GM19397 (cell line): ENCODE data around the gene BMPR1A.
A peak's percentile ranks its signal among the peaks of the same experiment; 100 is the strongest.
"Not testable (repeated sequence)": the region's sequence is repeated elsewhere in the genome, so short reads cannot be mapped to it uniquely, and the experiment has no call there.

Source experiments
- ATAC-seq: cut with Tn5 transposase; IDR thresholded peaks from one replicate; pipeline ENCODE4 v1.9.1; 2021; ENCODE audit warnings: mild to moderate bottlenecking, moderate library complexity; ENCODE audit not compliant: unreplicated experiment

Gene BMPR1A

DNA sequence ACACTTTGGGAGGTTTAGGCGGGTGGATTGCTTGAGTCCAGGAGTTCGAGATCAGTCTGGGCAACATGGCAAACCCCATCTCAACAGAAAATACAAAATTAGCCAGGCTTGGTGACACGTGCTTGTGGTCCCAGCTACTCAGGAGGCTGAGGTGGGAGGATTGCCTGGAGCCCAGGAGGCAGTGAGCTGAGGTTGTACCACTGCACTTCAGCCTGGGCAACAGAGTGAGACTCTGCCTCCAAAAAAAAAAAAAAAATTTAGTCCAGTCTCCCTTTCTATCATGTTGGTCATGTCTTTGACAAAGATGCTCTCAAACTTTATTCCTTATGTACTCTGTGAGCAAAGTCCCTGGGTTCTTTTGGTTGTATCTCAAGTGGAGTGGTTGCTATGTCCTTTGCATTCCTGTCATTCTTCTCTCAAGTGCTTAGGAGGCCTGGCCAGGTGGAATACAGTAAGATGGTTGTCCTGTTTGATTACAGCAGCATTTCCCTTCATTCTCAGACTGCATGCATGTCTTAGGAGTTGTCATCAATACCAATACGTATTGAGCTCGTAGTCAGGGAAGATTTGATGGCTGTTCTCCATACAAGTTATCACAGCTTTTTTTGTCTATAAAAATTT, 115.3 kb downstream of the BMPR1A start:
- no peak for ATAC-seq

DNA sequence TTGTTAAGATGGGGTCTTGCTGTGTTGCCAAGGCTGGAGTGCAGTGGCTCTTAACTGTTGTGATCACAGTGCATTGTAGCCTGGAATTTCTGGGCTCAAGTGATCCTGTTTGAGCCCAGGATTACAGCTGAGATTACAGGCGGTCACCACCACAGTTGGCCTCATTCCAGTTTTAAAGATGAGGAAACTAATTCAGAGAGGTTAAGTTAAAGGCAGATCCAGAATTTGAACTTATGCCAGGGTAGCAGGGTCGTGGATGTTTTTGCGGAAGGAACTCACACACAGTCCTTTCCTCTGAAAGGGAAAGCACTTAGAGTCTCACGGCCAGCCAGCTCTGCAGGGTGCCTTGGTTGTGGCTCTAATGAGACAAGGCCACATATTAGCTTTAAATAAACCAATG, 116.3 kb downstream of the BMPR1A start:
- no peak for ATAC-seq

DNA sequence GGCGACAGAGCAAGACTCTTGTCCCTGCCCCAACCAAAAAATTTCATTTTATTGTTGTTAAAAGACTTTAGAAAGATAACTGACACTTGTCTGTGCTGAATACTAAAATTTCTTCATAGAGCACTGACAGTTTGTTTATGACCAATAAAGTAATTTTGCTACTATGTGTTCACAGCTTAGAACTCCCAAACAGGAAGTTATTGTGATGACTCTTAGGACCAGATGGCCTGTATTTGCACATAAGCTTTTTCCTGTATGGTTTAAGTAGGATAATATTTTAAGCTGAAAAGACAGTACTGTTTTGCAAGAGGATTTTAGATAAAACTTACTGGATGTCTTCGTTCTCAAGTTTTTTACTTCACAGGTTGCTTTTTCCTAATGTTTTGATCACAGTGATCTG, 120.3 kb downstream of the BMPR1A start:
- no peak for ATAC-seq

DNA sequence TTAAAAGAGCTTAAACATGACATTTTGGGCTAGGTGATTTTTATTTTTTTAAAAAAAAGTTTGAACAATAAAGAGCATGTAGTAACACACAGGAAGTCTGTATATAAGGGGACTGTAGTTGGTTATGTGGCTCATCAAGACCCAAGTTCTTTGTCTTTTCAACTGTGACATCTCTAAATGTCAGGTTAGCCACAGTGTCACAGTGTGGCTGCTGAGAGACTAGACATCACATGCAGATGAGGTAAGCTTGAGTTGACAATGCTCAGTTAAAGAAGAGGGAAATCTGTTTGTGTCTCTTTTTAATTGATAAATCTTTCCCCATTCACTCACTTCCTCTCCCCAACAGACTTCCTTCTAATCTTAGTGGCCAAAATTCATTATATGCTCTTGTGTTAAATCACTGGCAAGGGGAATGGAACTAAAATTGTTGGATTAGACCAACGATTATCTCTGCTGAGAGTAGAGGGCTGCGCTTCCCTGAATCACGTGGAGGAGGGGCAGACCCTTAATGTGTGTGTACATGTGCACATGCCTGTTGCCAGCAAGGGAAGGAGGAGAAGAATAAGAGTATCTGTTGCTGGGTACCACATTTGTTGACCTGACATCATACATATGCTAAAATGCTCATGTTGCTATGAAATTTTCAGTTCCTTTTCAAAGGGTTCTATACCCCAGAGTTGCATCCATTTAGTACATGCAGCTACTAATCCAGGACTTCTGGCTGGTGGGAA, 122.7 kb downstream of the BMPR1A start:
- peak; percentile 61 for ATAC-seq

DNA sequence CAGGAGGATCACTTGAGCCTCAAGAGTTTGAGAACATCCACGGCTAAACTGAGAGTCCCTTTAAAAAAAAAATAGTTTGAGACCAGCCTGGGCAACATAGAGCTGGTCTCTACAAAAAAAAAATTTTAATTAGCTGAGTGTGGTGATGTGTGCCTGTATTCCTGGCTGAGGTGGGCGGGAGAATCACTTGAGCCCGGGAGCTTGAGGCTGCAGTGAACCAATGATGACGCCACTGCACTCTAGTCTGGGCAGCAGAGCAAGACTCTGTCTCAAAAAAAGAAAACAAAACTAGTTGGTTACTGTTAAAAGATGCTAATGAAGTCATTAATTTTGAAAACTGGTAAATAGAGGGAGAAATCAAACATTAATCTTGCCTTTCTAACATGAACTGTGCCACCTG, 124.6 kb downstream of the BMPR1A start:
- no peak for ATAC-seq

DNA sequence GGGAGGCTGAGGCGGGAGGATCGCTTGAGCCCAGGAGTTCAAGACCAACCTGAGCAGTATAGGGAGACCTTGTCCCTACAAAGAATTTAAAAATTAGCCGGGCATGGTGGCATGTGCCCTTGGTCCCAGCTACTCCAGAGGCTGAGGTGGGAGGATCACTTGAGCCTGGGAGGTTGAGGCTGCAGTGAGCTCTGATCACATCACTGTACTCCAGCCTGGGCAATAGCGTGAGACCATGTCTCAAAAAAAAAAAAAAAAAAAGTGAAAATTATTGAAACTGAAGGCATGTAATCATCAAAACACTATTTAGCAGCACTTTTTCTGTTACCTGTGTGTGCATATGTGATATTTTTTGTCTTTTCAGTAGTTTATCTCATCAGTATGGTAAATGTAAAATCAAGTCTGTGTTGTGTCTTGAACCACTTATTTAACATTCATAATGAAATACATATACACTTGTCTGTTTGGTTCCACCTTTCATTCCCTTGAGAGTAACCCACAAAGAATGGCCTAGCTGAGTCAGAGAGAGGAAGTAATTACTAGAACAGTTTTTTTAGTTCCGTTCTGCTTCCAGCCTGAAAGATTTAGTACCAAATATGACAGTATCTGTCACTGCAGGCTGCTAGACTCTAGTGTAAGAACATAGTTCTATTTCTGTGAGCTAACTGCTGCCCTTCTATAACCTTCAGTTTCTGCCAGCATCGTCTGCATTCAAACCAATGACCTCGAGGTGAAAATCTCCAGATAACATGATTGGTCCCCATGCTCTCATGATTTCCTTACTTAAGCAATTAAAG, 132.4 kb downstream of the BMPR1A start:
- ATAC-seq, result peak; percentile 98

DNA sequence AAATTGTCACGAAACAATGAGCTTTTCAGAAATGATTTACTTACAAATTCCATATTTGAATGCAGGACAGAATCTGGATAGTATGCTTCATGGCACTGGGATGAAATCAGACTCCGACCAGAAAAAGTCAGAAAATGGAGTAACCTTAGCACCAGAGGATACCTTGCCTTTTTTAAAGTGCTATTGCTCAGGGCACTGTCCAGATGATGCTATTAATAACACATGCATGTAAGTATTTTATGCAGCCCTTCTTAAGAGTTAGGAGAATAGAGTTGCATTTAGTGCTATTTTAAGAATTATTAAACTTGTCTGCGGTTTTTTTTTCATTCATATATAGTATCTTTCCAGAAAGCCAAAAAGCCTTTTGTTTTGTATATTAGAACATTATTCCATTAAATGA, 133.6 kb downstream of the BMPR1A start:
- ATAC-seq, result no peak

DNA sequence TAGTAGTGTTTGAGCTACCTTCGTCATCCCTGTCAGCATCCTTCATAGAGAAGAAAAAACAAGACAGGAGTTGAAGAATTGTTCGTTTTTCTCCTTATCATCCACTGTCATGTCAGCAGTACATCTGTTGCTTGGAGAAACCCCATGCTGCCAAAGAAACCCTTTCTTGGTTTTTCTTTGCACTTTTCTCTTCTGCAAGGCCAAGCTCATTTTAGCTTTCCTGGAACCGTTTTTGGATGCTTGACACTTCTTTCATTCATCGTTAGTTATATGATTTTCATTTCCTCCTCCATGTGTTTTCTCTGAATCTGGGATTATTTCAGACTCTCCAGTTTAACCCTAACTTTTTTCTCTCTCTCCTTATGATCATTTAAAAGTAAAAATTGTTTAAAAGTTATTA, 142.1 kb downstream of the BMPR1A start:
- no peak for ATAC-seq

DNA sequence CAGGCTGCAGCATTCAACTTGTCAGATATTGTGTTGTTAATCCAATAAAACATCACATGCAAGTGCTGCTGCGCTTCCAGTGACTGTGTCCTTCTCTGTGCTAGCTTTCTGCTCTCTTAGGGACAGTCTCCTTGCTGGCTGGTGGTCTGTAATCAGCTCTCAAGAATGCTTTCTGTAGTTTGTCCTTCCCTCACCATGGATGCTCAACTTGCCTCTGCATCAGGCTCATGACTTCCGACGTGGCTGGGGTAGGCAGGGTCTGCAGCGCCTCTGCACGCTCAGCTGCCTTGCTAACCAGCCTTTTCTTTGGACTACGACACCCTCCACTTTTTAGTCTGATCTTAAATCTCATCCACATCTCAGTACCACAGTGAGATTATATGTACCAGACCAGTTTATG, 142.7 kb downstream of the BMPR1A start:
- ATAC-seq, result no peak

DNA sequence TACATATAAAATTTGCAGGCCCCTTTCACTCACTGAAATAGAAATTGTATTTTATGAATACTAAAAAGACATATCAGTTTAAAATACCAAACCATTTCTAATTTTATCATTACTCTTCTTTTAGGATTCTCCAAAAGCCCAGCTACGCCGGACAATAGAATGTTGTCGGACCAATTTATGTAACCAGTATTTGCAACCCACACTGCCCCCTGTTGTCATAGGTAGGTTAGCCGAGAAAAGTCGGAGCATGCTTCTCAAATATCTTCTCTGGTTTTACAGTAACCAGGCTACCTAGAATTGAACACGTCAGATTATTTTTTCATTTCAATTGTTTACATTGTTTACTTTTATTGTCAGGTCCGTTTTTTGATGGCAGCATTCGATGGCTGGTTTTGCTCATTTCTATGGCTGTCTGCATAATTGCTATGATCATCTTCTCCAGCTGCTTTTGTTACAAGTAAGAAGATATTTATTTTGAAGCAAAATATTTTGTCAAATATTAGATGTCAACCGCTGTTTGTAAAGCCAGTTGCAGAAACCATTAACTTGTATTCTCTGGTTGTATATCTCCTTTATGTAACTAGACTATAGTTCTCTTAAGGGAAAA, 143.4 kb downstream of the BMPR1A start:
- ATAC-seq, result no peak

DNA sequence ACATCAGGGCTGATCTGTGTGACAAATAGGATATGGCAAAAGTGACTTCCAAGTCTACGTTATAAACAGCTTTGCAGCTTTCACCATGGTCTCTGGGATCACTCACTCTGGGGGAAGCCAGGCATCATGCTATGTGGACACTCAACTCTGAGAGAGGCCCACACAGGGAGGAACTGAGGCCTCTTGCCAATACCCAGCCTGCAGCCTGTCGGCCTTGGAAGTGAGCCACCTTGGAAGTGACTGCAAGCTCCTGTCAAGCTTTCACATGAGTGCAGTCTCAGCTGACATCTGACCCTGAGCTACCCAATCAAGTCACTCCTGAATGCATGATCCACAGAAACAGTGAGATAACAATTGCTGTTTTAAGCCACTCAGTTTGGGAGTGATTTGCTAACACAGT, 144.5 kb downstream of the BMPR1A start:
- no peak for ATAC-seq

DNA sequence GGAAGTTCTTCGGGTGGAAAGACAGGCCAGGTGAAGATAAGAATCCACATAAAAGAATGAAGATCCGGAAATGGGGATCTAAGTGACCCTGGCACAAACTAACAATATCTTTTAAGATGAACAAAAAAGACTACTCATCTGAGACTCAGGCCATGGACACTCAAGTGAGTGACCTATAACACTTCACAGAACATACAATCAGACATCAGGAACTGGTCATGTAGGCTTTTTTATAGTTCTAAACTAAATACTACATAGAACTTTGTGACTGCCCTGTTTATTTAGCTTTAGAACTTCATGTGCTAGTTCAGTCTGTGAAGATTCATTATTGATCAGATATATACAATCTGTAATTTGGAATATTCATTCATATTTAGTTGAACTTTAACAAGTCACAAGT, 148.2 kb downstream of the BMPR1A start:
- ATAC-seq, result no peak

DNA sequence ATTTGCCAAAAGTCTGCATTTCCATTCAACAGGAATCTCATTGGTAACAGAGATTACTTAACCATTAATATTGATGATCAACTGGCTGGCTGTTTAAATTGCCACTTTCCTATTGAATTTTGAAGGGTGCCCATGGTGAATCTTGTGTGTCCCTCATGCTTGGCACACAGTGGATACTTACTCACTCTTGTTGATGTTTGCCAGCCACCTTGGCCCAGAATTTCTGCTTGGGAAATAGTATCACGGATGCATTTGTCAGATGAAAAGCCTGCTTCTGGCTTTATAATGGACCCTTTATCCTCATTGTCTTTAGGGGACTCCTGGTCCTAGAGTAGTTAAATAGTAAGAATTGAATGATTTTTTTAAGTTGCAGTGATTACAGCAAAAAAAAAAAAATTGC, 149.0 kb downstream of the BMPR1A start:
- ATAC-seq, result no peak

DNA sequence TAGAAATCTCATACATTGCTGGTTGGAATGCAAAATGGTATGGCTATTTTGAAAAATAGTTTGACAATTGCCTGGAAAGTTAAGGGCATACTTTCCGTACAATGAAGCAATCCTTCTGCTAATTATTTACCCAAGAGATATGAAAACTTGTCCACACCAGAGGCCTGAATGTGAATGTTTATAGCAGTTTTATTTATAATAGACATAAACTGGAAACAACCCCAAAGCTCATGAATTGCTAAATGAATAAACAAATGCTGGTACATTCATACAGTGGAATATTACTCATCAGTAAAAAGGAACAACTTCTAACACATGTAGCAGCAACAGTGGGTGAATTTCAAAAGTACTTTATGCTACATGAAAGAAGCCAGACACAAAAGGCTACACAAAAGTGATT, 158.3 kb downstream of the BMPR1A start:
- no peak for ATAC-seq

DNA sequence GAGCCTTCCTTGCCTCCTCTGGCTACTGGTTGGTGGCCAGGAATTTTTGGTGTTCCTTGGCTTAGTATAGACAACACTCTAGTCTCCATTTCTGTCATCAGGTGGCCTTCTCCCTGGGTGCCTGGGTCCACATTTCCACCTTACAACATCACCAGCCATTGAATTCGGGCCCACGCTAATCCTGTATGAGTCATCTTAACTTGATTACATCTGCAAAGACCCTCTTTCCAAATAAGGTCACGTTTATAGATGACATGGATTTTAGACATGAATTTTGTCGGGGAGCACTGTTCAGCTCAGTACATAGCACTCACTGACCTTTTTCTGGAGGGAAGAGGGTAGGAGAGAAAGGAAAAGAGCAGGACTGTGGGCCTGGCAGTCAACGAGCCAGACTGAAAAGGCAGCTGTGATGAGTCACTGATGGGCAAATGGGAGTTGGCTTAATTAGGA, 161.6 kb downstream of the BMPR1A start:
- no peak for ATAC-seq

DNA sequence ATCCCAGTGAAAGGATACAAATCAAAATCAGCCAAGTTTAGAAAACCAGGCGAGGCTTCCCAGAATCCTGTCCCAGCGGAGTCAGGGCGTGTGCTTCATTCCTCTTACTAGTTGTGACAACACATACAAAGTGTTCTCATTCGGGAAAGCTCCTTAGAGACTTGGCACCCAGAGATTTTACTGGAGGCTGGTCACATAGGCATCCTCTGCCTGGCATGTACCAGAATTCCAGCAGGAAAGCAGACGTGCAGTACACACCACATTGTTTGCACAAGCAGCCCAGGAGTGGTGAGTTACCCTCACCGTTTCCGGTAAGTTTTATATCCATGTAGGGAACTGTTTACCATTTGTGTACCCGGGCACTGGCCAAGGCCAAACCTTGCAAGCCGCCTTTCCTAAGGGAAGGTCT, 166.1 kb downstream of the BMPR1A start:
- ATAC-seq, result no peak

DNA sequence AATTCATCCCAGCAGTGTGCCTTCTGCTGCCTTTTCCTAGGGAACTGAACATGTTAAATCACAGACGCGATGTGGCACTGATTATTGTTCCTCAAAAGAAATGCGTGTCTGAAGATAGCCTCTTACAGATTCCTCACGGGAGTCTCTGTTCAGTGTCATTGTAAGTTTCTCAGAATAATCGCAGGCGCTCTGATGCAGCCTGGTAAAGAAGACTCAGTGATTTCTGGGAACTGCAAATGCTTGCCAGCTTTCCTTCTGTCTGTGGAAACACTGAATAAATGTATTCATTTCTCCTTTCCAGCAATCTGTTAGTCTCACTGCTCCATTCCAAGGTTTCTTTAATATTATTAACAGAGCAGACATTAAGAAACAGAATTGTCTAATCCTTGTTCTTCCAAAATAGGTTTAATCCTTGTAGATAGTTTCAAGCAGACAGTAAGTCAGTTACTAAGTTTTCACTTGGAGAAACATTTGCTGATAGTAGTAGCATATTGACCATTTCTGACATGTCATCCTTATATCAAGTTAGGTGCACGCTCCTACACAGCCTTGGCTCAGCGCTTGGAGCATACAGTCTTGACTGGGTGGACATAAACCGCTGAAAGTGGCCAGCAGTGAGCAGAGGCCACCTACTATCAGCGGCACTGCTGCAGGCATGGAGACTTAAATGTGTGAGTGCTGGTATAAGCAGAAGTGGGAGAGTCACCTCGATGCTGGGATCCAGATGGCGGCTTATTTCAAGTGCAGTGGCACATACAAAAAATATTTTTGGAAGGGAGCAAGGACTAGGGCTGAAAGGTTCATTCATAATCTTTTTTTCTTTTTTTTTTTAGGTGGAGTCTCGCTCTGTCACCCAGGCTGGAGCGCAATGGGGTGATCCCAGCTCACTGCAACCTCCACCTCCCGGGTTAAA, 173.3 kb downstream of the BMPR1A start:
- no peak for ATAC-seq

DNA sequence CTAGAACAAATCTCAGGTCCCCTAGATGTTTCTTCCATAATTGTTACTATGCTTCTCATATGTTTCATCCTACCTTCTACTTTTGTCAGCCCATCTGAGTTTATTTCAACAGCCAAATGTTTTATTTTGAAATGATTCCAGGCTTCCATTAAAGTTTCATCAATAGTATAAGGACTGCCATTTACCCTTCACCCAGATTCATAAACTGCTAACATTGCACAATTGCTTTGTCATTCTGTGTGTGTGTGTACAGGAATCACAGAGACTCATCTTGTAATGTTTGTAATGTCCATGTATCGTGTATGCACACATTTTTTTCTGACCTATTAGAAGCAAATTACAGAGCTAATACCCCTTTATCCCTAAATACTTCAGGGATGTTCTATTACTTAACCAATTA, 175.5 kb downstream of the BMPR1A start:
- no peak for ATAC-seq

DNA sequence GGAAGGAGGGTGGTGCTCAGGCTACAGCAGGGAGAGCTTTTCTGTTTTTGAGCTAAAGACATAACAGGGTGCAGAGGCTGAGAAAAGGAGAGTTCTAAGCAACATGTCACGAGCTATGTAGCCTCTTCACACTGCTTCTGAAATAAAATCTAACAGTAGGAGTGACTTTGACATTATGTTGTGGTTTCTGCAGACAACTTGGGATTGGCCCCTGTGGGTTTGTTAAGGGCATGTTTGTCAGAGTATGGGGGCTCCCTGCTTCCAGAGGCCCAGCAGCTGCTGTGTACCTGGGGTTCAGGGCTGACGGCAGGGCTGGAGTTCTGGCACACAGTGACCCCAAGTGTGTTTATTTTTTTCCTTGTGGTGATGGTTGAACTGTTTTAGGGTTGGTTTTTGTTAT, 176.3 kb downstream of the BMPR1A start:
- ATAC-seq, result no peak

DNA sequence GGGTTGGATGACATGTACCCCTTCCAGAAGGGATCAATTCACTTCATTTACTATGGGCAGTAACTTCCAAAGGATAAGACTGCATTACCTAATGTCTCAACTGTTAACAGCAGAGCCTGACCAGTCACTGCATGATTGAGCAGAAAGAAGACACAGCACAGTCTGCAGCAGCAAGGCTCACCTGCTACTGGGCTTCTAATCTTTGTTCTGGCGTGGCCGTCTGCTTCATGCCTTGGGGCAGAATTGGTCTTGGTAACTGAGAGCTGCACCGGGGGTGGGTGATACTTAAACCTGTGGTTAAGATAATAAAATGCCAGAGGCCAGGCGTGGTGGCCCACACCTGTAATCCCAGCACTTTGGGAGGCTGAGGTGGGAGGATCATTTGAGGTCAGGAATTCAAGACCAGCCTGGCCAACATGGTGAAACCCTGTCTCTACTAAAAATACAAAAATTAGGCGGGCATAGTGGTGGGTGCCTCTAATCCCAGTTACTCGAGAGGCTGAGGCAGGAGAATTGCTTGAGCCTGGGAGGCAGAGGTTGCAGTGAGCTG, 177.8 kb downstream of the BMPR1A start:
- not testable (repeated sequence) for ATAC-seq
